Measurements from ENCODE around the gene PPP2R1B. TPM values are rescaled to one million over a fixed set of nuclear protein-coding genes. Genes with fewer than 3 reads are reported as not detected.

Gene PPP2R1B
- total RNA-seq, 3 donors from 2014 or later (not counting 1 experiment from before 2014, with no cell fraction given), result 32.6 to 41.4 (median 40.8) TPM

DNA sequence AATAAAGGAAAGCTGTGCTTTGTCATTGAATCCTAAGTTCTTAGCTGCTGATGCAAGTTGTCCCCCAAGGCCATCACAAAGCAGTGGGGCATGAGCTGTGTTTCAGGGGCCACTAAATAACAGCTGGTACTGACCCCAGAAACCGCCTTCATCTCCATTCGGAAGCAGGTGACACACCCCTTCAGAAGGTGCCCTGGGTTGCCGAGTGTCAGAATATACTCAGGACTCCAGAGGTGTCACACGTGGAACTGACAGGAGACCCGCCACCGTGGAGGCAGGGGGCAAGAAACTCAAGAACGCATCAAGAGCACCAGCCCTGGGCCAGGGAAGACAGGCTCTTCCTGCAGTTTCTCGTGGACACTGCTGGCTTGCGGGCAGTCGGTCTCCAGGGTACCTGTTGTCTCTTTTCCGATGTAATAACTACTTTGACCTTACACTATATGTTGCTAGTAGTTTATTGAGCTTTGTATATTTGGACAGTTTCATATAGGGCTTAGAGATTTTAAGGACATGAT is 41.5 kb downstream of the PPP2R1B start:
- no peak overlapping the region for H3K27ac Mint-ChIP-seq
- no peaks in the 10 kb centered on the region for H3K4me1 Mint-ChIP-seq
- no peak for DNase-seq
- H3K4me3 Mint-ChIP-seq, result no peak overlapping the region
- Histone ChIP-seq H3K27ac (ENCODE audit: low read length) (no peak overlapping the region), H3K4me3 (ENCODE audit: low read length) (no peak overlapping the region), H3K36me3 (ENCODE audit: control insufficient read depth, insufficient read depth, low read length) (peaks cover 54% of the 10 kb centered on the region), H3K9me3 (ENCODE audit: control insufficient read depth, insufficient read depth, low read length) (no peaks in the 10 kb centered on the region), H3K4me1 (ENCODE audit: control insufficient read depth, insufficient read depth, low read length) (no peaks in the 10 kb centered on the region), H3K27me3 (ENCODE audit: control insufficient read depth, insufficient read depth, low read length) (no peaks in the 10 kb centered on the region)
- TF ChIP-seq, protein P1, sequence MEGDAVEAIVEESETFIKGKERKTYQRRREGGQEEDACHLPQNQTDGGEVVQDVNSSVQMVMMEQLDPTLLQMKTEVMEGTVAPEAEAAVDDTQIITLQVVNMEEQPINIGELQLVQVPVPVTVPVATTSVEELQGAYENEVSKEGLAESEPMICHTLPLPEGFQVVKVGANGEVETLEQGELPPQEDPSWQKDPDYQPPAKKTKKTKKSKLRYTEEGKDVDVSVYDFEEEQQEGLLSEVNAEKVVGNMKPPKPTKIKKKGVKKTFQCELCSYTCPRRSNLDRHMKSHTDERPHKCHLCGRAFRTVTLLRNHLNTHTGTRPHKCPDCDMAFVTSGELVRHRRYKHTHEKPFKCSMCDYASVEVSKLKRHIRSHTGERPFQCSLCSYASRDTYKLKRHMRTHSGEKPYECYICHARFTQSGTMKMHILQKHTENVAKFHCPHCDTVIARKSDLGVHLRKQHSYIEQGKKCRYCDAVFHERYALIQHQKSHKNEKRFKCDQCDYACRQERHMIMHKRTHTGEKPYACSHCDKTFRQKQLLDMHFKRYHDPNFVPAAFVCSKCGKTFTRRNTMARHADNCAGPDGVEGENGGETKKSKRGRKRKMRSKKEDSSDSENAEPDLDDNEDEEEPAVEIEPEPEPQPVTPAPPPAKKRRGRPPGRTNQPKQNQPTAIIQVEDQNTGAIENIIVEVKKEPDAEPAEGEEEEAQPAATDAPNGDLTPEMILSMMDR (IDR thresholded peaks at IDR 0.05), result no peak
- H3K9me3 Mint-ChIP-seq, result no peaks in the 10 kb centered on the region
- H3K36me3 Mint-ChIP-seq, result peaks cover 16% of the 10 kb centered on the region
- no peak for ATAC-seq
- H3K27me3 Mint-ChIP-seq (ENCODE audit: low read depth in 2 of 2), result no peaks in the 10 kb centered on the region
- intact Hi-C loops (cut with micrococcal nuclease), result no loop called here
- WGBS (ENCODE audit: insufficient coverage), result 95% methylated on average over 10 of the region's 11 CpGs

DNA sequence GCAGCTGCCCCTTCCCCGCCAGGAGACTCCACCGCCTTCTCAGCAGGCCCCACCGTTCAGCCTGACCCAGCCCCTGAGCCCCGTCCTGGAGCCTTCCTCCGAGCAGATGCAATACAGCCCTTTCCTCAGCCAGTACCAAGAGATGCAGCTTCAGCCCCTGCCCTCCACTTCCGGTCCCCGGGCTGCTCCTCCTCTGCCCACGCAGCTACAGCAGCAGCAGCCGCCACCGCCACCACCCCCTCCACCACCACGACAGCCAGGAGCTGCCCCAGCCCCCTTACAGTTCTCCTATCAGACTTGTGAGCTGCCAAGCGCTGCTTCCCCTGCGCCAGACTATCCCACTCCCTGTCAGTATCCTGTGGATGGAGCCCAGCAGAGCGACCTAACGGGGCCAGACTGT is 42.6 kb downstream of the PPP2R1B start:
- H3K27me3 Mint-ChIP-seq (ENCODE audit: low read depth in 2 of 2), result no peaks in the 10 kb centered on the region
- H3K36me3 ChIP-seq (ENCODE audit: control insufficient read depth, insufficient read depth, low read length), result peaks cover 57% of the 10 kb centered on the region
- H3K27ac Mint-ChIP-seq, result no peak overlapping the region
- H3K36me3 Mint-ChIP-seq, result peaks cover 16% of the 10 kb centered on the region
- H3K9me3 ChIP-seq (ENCODE audit: control insufficient read depth, insufficient read depth, low read length), result no peaks in the 10 kb centered on the region
- H3K4me1 ChIP-seq (ENCODE audit: control insufficient read depth, insufficient read depth, low read length), result no peaks in the 10 kb centered on the region
- H3K4me3 ChIP-seq (ENCODE audit: low read length), result no peak overlapping the region
- no peak overlapping the region for H3K27ac ChIP-seq (ENCODE audit: low read length)
- H3K4me1 Mint-ChIP-seq, result no peaks in the 10 kb centered on the region
- no peak overlapping the region for H3K4me3 Mint-ChIP-seq
- ATAC-seq, result no peak
- intact Hi-C loops (cut with micrococcal nuclease), result no loop called here
- TF ChIP-seq, protein P1 (IDR thresholded peaks at IDR 0.05), result no peak
- 94% methylated on average over 15 of the region's 15 CpGs for WGBS (ENCODE audit: insufficient coverage)
- no peaks in the 10 kb centered on the region for H3K27me3 ChIP-seq (ENCODE audit: control insufficient read depth, insufficient read depth, low read length)
- no peaks in the 10 kb centered on the region for H3K9me3 Mint-ChIP-seq
- no peak for DNase-seq

DNA sequence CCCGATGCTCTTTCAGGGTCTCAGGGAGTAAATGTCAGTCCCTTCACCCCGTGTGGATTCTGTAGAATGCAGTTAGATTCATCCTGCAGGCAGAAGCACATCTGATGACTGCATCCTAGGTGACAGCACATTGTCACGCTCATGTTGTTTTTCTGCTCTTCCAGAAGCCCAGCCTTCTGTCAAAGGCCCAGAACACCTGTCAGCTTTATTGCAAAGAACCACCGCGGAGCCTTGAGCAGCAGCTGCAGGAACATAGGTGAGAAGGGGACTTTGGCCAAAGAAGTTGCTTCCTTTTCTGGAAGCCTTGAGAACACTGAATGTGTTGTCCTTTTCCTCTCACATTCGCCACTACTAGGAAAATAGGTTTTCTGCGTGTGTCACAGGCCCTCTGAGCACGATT is 43.7 kb downstream of the PPP2R1B start:
- H3K36me3 ChIP-seq (ENCODE audit: control insufficient read depth, insufficient read depth, low read length), result peaks cover 59% of the 10 kb centered on the region
- no peaks in the 10 kb centered on the region for H3K4me1 Mint-ChIP-seq
- no peak overlapping the region for H3K4me3 ChIP-seq (ENCODE audit: low read length)
- intact Hi-C loops (cut with micrococcal nuclease), result no loop called here
- H3K27ac ChIP-seq (ENCODE audit: low read length), result no peak overlapping the region
- no peaks in the 10 kb centered on the region for H3K9me3 ChIP-seq (ENCODE audit: control insufficient read depth, insufficient read depth, low read length)
- no peaks in the 10 kb centered on the region for H3K27me3 ChIP-seq (ENCODE audit: control insufficient read depth, insufficient read depth, low read length)
- no peak overlapping the region for H3K4me3 Mint-ChIP-seq
- no peak for ATAC-seq
- H3K27ac Mint-ChIP-seq, result no peak overlapping the region
- 96% methylated on average over 8 of the region's 8 CpGs for WGBS (ENCODE audit: insufficient coverage)
- no peaks in the 10 kb centered on the region for H3K9me3 Mint-ChIP-seq
- no peak for DNase-seq
- H3K27me3 Mint-ChIP-seq (ENCODE audit: low read depth in 2 of 2), result no peaks in the 10 kb centered on the region
- H3K36me3 Mint-ChIP-seq, result peaks cover 16% of the 10 kb centered on the region
- TF ChIP-seq, protein P1 (IDR thresholded peaks at IDR 0.05), result no peak
- no peaks in the 10 kb centered on the region for H3K4me1 ChIP-seq (ENCODE audit: control insufficient read depth, insufficient read depth, low read length)

DNA sequence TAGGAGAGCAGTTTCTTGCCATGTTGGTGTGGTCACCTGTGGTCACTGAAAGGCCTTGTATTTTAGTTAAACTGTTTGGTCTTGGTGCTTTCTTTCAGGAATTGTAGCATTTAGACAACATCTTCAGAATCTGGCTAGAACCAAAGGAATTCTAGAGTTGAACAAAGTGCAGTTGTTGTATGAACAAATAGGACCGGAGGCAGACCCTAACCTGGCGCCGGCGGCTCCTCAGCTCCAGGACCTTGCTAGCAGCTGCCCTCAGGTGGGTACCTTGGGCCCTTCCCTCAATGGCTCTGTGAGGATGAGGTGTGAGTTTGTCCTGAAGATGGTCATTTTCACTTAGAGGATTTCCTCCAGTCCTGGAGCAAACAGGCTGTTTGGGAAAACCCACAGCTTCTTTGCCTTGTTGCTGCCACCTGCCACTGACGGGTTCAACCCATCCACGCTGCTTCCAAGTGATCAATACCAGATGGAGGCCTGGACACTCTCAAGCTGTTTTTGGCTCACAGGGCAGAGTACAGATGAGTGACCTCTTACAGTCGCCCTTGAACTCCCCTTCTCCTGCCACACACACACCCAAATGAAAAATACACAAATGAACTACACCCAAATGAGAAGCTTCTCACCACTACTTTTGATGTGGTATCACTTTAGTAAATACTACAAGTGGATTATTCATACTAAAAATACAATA is 45.2 kb downstream of the PPP2R1B start:
- intact Hi-C loops (cut with micrococcal nuclease), result no loop called here
- WGBS (ENCODE audit: insufficient coverage), result 95% methylated on average over 7 of the region's 7 CpGs
- no peaks in the 10 kb centered on the region for H3K27me3 ChIP-seq (ENCODE audit: control insufficient read depth, insufficient read depth, low read length)
- H3K4me3 Mint-ChIP-seq, result no peak overlapping the region
- H3K27me3 Mint-ChIP-seq (ENCODE audit: low read depth in 2 of 2), result no peaks in the 10 kb centered on the region
- H3K4me1 Mint-ChIP-seq, result no peaks in the 10 kb centered on the region
- ATAC-seq (no peak), DNase-seq (no peak)
- no peak overlapping the region for H3K4me3 ChIP-seq (ENCODE audit: low read length)
- no peak overlapping the region for H3K27ac ChIP-seq (ENCODE audit: low read length)
- H3K9me3 Mint-ChIP-seq, result no peaks in the 10 kb centered on the region
- H3K36me3 Mint-ChIP-seq, result peaks cover 10% of the 10 kb centered on the region
- H3K27ac Mint-ChIP-seq, result no peak overlapping the region
- H3K36me3 ChIP-seq (ENCODE audit: control insufficient read depth, insufficient read depth, low read length), result peaks cover 59% of the 10 kb centered on the region
- TF ChIP-seq, protein P1 (IDR thresholded peaks at IDR 0.05), result no peak
- H3K9me3 ChIP-seq (ENCODE audit: control insufficient read depth, insufficient read depth, low read length), result no peaks in the 10 kb centered on the region
- H3K4me1 ChIP-seq (ENCODE audit: control insufficient read depth, insufficient read depth, low read length), result no peaks in the 10 kb centered on the region

Measured in natural killer cell (primary cell).